Activated naive CD4-positive, alpha-beta T cell (primary cell): ENCODE data around the gene SHISAL1.

Experiments used
- DNase-seq, 4 experiments: peaks; one replicate each; lab custom pipeline; 2025; lab: John Stamatoyannopoulos, UW

Gene SHISAL1

GRCh38 chr22:44342347-44342956 lies 29.7 kb upstream of the SHISAL1 start:
- DNase-seq, result no peak

GRCh38 chr22:44341431-44342346 lies 28.9 kb upstream of the SHISAL1 start:
- DNase-seq, result no peak

- no peak for DNase-seq
These were observed 27.8 kb upstream of the SHISAL1 start for GRCh38 chr22:44340271-44341239.

GRCh38 chr22:44338906-44339305 lies 26.2 kb upstream of the SHISAL1 start:
- no peak for DNase-seq

- no peak for DNase-seq
These were observed 25.5 kb upstream of the SHISAL1 start for GRCh38 chr22:44338177-44338810.

- no peak for DNase-seq
These were observed 24.9 kb upstream of the SHISAL1 start for GRCh38 chr22:44337678-44338004.

- no peak for DNase-seq
These were observed 24.4 kb upstream of the SHISAL1 start for GRCh38 chr22:44336962-44337677.

- DNase-seq, result no peak
These were observed 23.4 kb upstream of the SHISAL1 start for GRCh38 chr22:44335903-44336803.

GRCh38 chr22:44335066-44335839 lies 22.5 kb upstream of the SHISAL1 start:
- no peak for DNase-seq

GRCh38 chr22:44333847-44334635 lies 21.3 kb upstream of the SHISAL1 start:
- no peak for DNase-seq

- DNase-seq, result no peak
These were observed 20.2 kb upstream of the SHISAL1 start for GRCh38 chr22:44332946-44333345.

GRCh38 chr22:44331881-44332714 lies 19.3 kb upstream of the SHISAL1 start:
- DNase-seq, result no peak

- no peak for DNase-seq
These were observed 18.3 kb upstream of the SHISAL1 start for GRCh38 chr22:44330744-44331660.

- no peak for DNase-seq
These were observed 17.5 kb upstream of the SHISAL1 start for GRCh38 chr22:44330188-44330743.

- no peak for DNase-seq
These were observed 16.5 kb upstream of the SHISAL1 start for GRCh38 chr22:44329179-44329796.

GRCh38 chr22:44328762-44329161 lies 16.0 kb upstream of the SHISAL1 start:
- DNase-seq, result no peak
